GM12878 (cell line): Measurements from ENCODE around the gene PRKAR2B. TPM values are rescaled to one million over a fixed set of nuclear protein-coding genes. Genes with fewer than 3 reads are reported as not detected.

Experiments
- ATAC-seq: fragments of 200-7000 bp; cut with Tn5 transposase; 3 replicates; pipeline ENCODE4 v1.9.1; 2020; ENCODE audit warnings: mild to moderate bottlenecking, moderate library complexity
- BruUV-seq: library from RNA; stranded (reverse); fragments of 400-500 nt; replicated peaks from 2 replicates; lab custom pipeline; 2021; lab: Mats Ljungman, UMichigan
- CTCF ChIA-PET: fragments of 300-600 bp; sonication (Branson Sonifier 250); formaldehyde crosslinking; extraction: SDS; loops from one replicate; lab custom pipeline; 2021; ENCODE audit warnings: inconsistent platforms; lab: Yijun Ruan, JAX
- POLR2A ChIA-PET: fragments of 350-600 bp; formaldehyde crosslinking; extraction: SDS; loops from one replicate; lab custom pipeline; 2021; ENCODE audit warnings: inconsistent platforms; lab: Charles Lee
- RAD21 ChIA-PET: fragments of 300-600 bp; sonication (Branson Sonifier 250); formaldehyde crosslinking; loops from one replicate; lab custom pipeline; 2023; ENCODE audit warnings: antibody characterized with exemption; ENCODE audit not compliant: unreplicated experiment; lab: Charles Lee
- SMC1A ChIA-PET: fragments of 300-600 bp; sonication (Branson Sonifier 250); formaldehyde crosslinking; loops from one replicate; lab custom pipeline; 2023; ENCODE audit not compliant: unreplicated experiment, uncharacterized antibody; lab: Charles Lee
- DNase-seq: peaks from one replicate; pipeline ENCODE4 v3.0.0-alpha.2; 2011; ENCODE audit warnings: low read depth, low spot score
- FAIRE-seq: peaks from 3 replicates; lab custom pipeline; 2011; peaks lifted over from hg19 to GRCh38; lab: Jason Lieb, UNC
- H2AFZ ChIP-seq: 2 replicates; pipeline ENCODE4 v1.6.0; 2011; ENCODE audit warnings: low read depth, low read length, control low read depth; ENCODE audit not compliant: control insufficient read depth
- H3K27ac ChIP-seq: 2 replicates; pipeline ENCODE4 v1.5.1; 2011; ENCODE audit warnings: control low read depth; ENCODE audit not compliant: control insufficient read depth, insufficient read depth
- H3K27me3 ChIP-seq, 2 experiments: replicated peaks in 1 of 2; 2 replicates each; pipeline versions ENCODE4 v1.6.0 to v1.6.1; 2011; ENCODE audit warnings: low read length in 1 of 2; ENCODE audit not compliant: control insufficient read depth in 2 of 2, insufficient read depth in 2 of 2
- H3K36me3 ChIP-seq, 2 experiments: 2 replicates each; pipeline ENCODE4 v1.5.1; 2011; ENCODE audit warnings: low read length in 1 of 2; ENCODE audit not compliant: control insufficient read depth in 2 of 2, insufficient read depth in 2 of 2
- H3K4me1 ChIP-seq: 2 replicates; pipeline ENCODE4 v1.6.1; 2011; ENCODE audit warnings: mild to moderate bottlenecking, low read length, moderate library complexity, mixed read lengths; ENCODE audit not compliant: control insufficient read depth, insufficient read depth
- H3K4me2 ChIP-seq: 2 replicates; pipeline ENCODE4 v1.6.0; 2011; ENCODE audit warnings: control low read depth; ENCODE audit not compliant: control insufficient read depth, insufficient read depth
- H3K4me3 ChIP-seq: fragments of 200-600 bp; sonication (generic); 2 replicates; pipeline ENCODE4 v1.5.1; 2016
- H3K79me2 ChIP-seq: 2 replicates; pipeline ENCODE4 v1.6.0; 2011; ENCODE audit warnings: low read length; ENCODE audit not compliant: control insufficient read depth, insufficient read depth
- H3K9ac ChIP-seq: 2 replicates; pipeline ENCODE4 v1.8.0; 2011; ENCODE audit warnings: low read length, control low read depth, mixed read lengths; ENCODE audit not compliant: control insufficient read depth, insufficient read depth
- H3K9me3 ChIP-seq: replicated peaks from 3 replicates; pipeline ENCODE4 v1.5.1; 2011; ENCODE audit warnings: mild to moderate bottlenecking, low read length; ENCODE audit not compliant: control insufficient read depth, insufficient read depth
- H4K20me1 ChIP-seq: 2 replicates; pipeline ENCODE4 v1.6.0; 2011; ENCODE audit not compliant: control insufficient read depth, insufficient read depth
- NKRF ChIP-seq: fragments of 450-650 bp; conservative IDR thresholded peaks from 2 replicates; pipeline ENCODE4 v1.6.1; 2017; ENCODE audit warnings: mild to moderate bottlenecking, moderate library complexity
- PKNOX1 ChIP-seq: fragments of 450-650 bp; IDR thresholded peaks from 2 replicates; pipeline ENCODE4 v1.6.1; 2016; ENCODE audit warnings: mild to moderate bottlenecking
- SREBF2 ChIP-seq: IDR thresholded peaks from 2 replicates; pipeline ENCODE4 v1.6.1; 2012; ENCODE audit warnings: mild to moderate bottlenecking, low read length
- TCF3 ChIP-seq: IDR thresholded peaks from 2 replicates; pipeline ENCODE4 v1.6.1; 2012; ENCODE audit warnings: low read depth, mild to moderate bottlenecking, low read length, borderline replicate concordance; ENCODE audit not compliant: insufficient read depth
- ZNF217 ChIP-seq: fragments of 450-650 bp; IDR thresholded peaks from 2 replicates; pipeline ENCODE4 v1.6.1; 2017; ENCODE audit warnings: antibody characterized with exemption, mild to moderate bottlenecking
- ZNF622 ChIP-seq: fragments of 450-650 bp; IDR thresholded peaks from 2 replicates; pipeline ENCODE4 v1.6.1; 2017; ENCODE audit warnings: mild to moderate bottlenecking, inconsistent platforms
- WGBS: methylation state at CpG from one replicate; pipeline ENCODE4 v1.1.6; 2016; ENCODE audit warnings: low lambda C conversion rate; ENCODE audit not compliant: insufficient replicate concordance, insufficient coverage; ENCODE audit errors: missing lambda C conversion rate; 5-methylcytosine and 5-hydroxymethylcytosine counted together
- in situ Hi-C: fragments of 300-500 bp; cut with MboI; formaldehyde crosslinking; loops from 9 replicates; pipeline ENCODE4 v1.14.3; 2018; ENCODE audit warnings: mixed read lengths
- intact Hi-C: fragments of 100-400 bp; cut with micrococcal nuclease; formaldehyde crosslinking; loops from one replicate; pipeline ENCODE4 v1.14.2; 2022; ENCODE audit not compliant: unreplicated experiment
- polyA plus RNA-seq, 11 experiments: library from polyadenylated mRNA; depleted of rRNA in 4 of 11; unstranded in 6 of 11; stranded (reverse) in 5 of 11; fragments of >200 nt; fragmentation: Nextera tagmentation in 4 of 11; fragmentation: Illumina TruSeq in 1 of 11; extraction: Ambion mirVana in 4 of 11; extraction: Trizol in 1 of 11; gene quantifications; 1 replicate in 1 of 11; 2 replicates in 10 of 11; pipeline versions ENCODE4 v1.2.1 to v1.2.3, GENCODE V29; 2011 to 2016; ENCODE audit warnings: inconsistent platforms in 2 of 11, missing spikeins in 2 of 11, low read depth in 1 of 11
- total RNA-seq, 4 experiments: library from RNA; depleted of rRNA in 3 of 4; stranded (reverse); fragments of >200 nt in 3 of 4; fragmentation: Illumina TruSeq in 1 of 4; extraction: Trizol in 1 of 4; gene quantifications; 2 replicates each; pipeline versions ENCODE4 v1.2.1 to v1.2.3, GENCODE V29; 2013 to 2021

Gene PRKAR2B
- total and polyA plus RNA-seq, 10 of the 15 experiments (the other 5 are each of a cell fraction or from before 2014, with no cell fraction given) = 0.01 to 0.18 (median 0.04) TPM; not detected in 4

GRCh38 chr7:107079212-107079940 is 34.9 kb downstream of the PRKAR2B start:
- SMC1A ChIA-PET = no interaction called here
- 78% methylated on average over 11 of the region's 11 CpGs for WGBS
- no peak for FAIRE-seq

More at GRCh38 chr7:107079212-107079940, 34.9 kb downstream of the PRKAR2B start:
- Histone ChIP-seq H3K36me3 (no peaks in the 10 kb centered on the region), H3K79me2 (no peaks in the 10 kb centered on the region), H3K4me1 (no peaks in the 10 kb centered on the region), H3K27ac (no peak overlapping the region), H3K9ac (no peak overlapping the region), H3K4me2 (no peak overlapping the region), H3K9me3 (no peaks in the 10 kb centered on the region), H3K27me3 (no peaks in the 10 kb centered on the region), H4K20me1 (no peaks in the 10 kb centered on the region), H3K4me3 (no peak overlapping the region), H2AFZ (no peak overlapping the region)
- ATAC-seq = no peak
- BruUV-seq = no TSS peak
- intact Hi-C loops (no loop called here), in situ Hi-C loops (no loop called here)
- DNase-seq = no peak
- no peak for TF ChIP-seq NKRF
- TF ChIP-seq TCF3 = no peak
- TF ChIP-seq SREBF2 = no peak
- no peak for TF ChIP-seq PKNOX1
- TF ChIP-seq ZNF217 = no peak
- TF ChIP-seq ZNF622 = no peak
- RAD21 ChIA-PET = no interaction called here
- CTCF ChIA-PET = no interaction called here
- POLR2A ChIA-PET = no interaction called here
